ENCODE results near the gene RPS27L.

The RPS27L gene

DNA sequence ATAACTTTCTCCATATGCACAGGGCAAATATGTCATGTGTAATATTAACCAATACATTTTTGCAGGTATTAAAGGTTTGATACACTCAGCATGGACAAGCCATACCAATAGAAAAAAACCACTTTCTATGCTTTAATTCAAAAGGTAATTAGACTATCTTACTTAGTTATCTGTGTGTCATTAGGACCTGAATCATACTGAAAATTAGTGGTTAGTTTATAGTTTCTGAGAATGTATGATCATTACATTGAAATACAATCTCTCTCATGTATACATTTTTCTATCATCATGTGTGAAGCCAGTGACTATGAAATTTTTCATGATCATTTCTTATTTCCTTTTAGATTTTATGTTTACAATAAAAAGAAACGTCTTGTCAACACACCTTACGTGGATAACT is 16.3 kb downstream of the RPS27L start:
- H3K4me3 ChIP-seq (ENCODE audit: low read depth, low read length), result no peak overlapping the region
- TF ChIP-seq, protein P1, sequence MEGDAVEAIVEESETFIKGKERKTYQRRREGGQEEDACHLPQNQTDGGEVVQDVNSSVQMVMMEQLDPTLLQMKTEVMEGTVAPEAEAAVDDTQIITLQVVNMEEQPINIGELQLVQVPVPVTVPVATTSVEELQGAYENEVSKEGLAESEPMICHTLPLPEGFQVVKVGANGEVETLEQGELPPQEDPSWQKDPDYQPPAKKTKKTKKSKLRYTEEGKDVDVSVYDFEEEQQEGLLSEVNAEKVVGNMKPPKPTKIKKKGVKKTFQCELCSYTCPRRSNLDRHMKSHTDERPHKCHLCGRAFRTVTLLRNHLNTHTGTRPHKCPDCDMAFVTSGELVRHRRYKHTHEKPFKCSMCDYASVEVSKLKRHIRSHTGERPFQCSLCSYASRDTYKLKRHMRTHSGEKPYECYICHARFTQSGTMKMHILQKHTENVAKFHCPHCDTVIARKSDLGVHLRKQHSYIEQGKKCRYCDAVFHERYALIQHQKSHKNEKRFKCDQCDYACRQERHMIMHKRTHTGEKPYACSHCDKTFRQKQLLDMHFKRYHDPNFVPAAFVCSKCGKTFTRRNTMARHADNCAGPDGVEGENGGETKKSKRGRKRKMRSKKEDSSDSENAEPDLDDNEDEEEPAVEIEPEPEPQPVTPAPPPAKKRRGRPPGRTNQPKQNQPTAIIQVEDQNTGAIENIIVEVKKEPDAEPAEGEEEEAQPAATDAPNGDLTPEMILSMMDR (IDR thresholded peaks at IDR 0.05; ENCODE audit: insufficient read depth, low read depth, low read length, missing control alignments), result no peak
- no peak for DNase-seq (ENCODE audit: low read depth)

DNA sequence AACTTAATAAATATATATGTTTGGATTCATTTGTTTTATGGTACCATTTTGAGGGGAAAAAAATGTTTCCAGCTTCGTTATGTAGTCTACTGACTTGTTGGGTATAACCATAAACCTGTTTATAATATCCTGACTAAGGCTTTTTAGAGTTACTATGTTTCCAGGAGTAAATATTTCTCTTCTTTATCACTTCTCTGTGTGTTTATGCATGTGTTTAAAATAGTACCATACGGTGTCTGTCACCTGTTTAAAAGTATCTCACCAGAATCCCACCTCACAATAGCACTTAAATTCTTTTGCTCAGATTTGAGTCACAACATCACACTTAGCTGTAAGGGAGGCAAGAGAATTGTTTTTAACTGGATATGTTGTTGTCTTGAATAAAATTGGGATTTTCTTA is 20.5 kb downstream of the RPS27L start:
- TF ChIP-seq, protein P1 (IDR thresholded peaks at IDR 0.05; ENCODE audit: insufficient read depth, low read depth, low read length, missing control alignments), result no peak
- H3K4me3 ChIP-seq (ENCODE audit: low read depth, low read length), result no peak overlapping the region

DNA sequence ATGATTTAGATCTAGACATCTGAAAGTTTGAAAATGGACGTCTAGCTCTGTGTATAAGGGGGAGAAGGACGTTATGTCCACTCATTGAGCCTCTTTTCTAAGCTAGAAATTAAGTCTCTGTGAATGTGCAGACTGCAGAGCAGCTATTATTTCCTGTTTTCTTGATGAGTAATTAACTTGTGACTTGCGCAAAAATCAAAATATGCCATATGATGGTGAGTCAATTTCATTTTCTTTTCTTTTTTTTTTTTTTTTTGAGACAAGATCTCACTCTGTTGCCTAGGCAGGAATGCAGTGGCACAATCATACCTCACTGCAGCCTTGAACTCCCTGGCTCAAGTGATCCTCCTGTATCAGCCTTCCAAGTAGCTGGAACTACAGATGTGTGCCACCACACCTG is 21.5 kb downstream of the RPS27L start:
- no peak overlapping the region for H3K4me3 ChIP-seq (ENCODE audit: low read depth, low read length)
- no peak for DNase-seq (ENCODE audit: low read depth)
- TF ChIP-seq, protein P1 (IDR thresholded peaks at IDR 0.05; ENCODE audit: insufficient read depth, low read depth, low read length, missing control alignments), result no peak

More for the DNA sequence above, 20.5 kb downstream of the RPS27L start:
- DNase-seq (ENCODE audit: low read depth), result no peak

DNA sequence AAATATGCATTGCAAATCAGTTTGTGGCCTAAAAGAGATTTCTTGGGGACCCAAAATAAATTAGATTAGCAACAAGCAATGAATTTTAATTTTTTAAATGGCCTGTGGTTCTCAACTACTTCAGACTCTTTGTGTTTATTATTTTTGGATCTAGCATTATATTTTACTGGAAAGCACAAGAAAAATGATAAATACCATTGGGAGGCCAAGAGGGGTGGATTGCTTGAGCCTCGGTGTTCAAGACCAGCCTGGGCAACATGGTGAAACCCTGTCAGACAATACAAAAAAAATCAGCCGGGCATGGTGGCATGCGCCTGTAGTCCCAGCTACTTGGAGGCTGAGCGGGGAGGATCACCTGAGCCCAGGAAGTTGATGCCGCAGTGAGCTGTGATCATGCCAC is 22.0 kb downstream of the RPS27L start:
- H3K4me3 ChIP-seq (ENCODE audit: low read depth, low read length), result no peak overlapping the region
- DNase-seq (ENCODE audit: low read depth), result no peak
- TF ChIP-seq, protein P1 (IDR thresholded peaks at IDR 0.05; ENCODE audit: insufficient read depth, low read depth, low read length, missing control alignments), result no peak

DNA sequence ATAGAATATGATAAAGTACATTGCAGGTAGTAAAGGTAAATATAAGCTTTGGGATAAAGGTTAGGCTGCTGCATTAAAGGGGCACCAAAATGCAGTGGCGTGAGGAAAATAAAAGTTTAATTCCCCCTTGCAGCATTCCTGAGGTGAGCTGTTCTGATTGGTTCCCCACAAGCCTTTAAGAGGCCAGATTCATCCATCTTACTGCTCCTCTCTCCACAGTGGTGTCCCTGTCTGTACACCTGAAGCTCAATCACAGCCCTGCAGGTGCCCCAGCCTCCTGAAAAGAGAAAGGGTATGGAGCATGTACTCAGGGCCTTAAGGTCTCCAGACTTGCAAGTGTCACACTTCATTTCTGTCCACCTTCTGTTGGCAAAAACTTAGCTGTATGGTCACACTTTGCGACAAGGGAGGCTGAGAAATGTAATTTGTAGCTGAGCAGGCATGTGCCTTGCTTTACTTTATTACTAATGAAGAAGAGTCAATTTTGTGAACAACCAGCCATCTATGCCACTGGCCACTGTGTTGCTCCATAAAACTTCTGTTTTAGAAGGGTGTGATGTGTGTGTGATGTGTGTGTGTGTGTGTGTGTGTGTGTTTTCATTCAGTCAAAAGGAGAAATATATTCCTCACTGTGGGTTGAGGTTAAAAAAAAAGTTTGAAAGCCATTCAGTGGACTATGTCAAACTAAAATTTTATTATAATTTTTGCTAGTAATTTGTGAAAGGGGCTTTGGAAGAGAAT is 22.9 kb downstream of the RPS27L start:
- DNase-seq (ENCODE audit: low read depth), result no peak
- TF ChIP-seq, protein P1 (IDR thresholded peaks at IDR 0.05; ENCODE audit: insufficient read depth, low read depth, low read length, missing control alignments), result no peak
- H3K4me3 ChIP-seq (ENCODE audit: low read depth, low read length), result no peak overlapping the region

DNA sequence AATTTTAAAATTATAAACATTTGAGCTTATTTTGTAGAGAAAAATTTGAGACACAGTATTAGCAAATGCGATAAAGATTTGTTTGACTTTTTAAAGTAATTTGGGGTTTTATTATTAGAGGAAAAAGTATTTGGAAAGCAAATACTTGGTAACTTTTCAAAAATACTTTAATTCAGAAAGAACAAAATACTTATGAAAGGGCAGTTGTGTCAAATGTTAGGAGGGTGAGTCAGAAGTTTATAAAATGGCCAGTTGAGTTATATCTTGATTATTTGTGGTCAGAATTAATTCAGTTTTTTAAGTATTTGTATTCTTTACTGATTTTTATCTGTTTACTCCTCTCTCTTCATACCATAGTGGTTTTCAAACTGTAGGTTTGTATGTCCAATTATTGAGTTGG is 23.5 kb downstream of the RPS27L start:
- H3K4me3 ChIP-seq (ENCODE audit: low read depth, low read length), result no peak overlapping the region
- TF ChIP-seq, protein P1 (IDR thresholded peaks at IDR 0.05; ENCODE audit: insufficient read depth, low read depth, low read length, missing control alignments), result no peak
- DNase-seq (ENCODE audit: low read depth), result no peak

DNA sequence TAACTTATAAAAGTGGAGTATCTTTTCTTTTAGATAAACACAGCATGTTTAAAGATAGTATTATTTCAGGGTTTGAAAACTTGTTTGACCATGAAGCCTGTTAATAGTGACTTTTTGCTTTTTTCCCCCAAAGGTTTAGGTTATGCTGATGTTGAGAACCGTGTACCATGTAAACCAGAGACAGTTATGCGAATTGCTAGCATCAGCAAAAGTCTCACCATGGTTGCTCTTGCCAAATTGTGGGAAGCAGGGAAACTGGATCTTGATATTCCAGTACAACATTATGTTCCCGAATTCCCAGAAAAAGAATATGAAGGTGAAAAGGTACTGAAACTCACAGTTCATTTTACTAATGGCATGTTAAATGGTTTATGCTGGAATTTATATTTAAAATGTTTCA is 30.6 kb downstream of the RPS27L start:
- no peak for DNase-seq (ENCODE audit: low read depth)
- H3K4me3 ChIP-seq (ENCODE audit: low read depth, low read length), result no peak overlapping the region
- TF ChIP-seq, protein P1 (IDR thresholded peaks at IDR 0.05; ENCODE audit: insufficient read depth, low read depth, low read length, missing control alignments), result no peak
